Fibroblast of mammary gland (primary cell): ENCODE data around the gene FBXL14.

Experiments used
- DNase-seq: peaks from one replicate; pipeline ENCODE4 v3.0.0-alpha.2; 2010; ENCODE audit warnings: low read depth
- H3K4me3 ChIP-seq: 2 replicates; pipeline ENCODE4 v1.5.1; 2011; ENCODE audit warnings: low read depth, mild to moderate bottlenecking, low read length, moderate library complexity; ENCODE audit not compliant: control insufficient read depth
- TF ChIP-seq, protein P1 (sequence below): conservative IDR thresholded peaks from 2 replicates; pipeline ENCODE4 v1.5.1; 2011; ENCODE audit warnings: low read depth, low read length, inconsistent platforms; ENCODE audit not compliant: control insufficient read depth, insufficient read depth

Gene FBXL14

DNA sequence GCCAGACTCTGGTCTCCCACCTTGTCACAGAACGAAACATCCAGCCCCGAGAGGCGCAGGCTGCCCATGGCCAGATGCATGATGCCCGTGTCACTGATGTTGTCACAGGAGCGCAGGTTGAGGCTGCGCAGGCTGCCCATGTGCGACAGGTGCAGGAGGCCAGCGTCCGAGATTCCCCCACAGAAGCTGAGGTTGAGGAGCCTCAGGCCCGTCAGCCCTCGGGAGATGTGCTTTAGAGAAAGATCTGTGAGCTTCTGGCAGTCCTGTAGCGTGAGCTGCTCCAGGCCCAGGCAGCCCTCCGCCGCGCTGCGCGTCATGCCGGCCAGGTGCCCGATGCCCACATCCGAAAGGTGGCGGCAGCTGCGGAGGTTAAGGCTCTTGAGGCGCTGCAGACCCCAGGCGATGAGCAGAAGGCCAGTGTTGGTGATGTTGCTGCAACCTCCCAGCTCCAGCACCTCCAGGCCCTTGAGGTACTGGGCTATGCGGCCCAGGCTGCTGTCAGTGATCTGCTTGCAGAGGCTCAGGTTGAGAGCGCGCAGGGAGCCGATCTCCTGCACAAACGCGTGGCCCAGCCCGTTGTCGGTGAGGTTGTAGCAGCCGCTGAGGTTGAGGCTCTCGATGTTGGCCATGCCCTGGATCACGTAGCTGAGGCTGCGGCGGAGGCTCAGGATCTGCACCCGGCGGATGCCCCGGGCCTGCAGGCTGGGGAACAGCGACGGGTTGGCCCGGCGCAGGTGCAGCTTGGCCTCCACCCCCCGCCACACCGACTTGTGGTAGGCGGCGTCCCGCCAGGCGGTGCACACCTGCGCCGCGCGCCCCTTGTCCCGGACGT is 991 bp downstream of the FBXL14 start:
- peak overlapping the region; percentile 64 for H3K4me3 ChIP-seq
- DNase-seq, result no peak
- TF ChIP-seq, protein P1, sequence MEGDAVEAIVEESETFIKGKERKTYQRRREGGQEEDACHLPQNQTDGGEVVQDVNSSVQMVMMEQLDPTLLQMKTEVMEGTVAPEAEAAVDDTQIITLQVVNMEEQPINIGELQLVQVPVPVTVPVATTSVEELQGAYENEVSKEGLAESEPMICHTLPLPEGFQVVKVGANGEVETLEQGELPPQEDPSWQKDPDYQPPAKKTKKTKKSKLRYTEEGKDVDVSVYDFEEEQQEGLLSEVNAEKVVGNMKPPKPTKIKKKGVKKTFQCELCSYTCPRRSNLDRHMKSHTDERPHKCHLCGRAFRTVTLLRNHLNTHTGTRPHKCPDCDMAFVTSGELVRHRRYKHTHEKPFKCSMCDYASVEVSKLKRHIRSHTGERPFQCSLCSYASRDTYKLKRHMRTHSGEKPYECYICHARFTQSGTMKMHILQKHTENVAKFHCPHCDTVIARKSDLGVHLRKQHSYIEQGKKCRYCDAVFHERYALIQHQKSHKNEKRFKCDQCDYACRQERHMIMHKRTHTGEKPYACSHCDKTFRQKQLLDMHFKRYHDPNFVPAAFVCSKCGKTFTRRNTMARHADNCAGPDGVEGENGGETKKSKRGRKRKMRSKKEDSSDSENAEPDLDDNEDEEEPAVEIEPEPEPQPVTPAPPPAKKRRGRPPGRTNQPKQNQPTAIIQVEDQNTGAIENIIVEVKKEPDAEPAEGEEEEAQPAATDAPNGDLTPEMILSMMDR, result no peak

DNA sequence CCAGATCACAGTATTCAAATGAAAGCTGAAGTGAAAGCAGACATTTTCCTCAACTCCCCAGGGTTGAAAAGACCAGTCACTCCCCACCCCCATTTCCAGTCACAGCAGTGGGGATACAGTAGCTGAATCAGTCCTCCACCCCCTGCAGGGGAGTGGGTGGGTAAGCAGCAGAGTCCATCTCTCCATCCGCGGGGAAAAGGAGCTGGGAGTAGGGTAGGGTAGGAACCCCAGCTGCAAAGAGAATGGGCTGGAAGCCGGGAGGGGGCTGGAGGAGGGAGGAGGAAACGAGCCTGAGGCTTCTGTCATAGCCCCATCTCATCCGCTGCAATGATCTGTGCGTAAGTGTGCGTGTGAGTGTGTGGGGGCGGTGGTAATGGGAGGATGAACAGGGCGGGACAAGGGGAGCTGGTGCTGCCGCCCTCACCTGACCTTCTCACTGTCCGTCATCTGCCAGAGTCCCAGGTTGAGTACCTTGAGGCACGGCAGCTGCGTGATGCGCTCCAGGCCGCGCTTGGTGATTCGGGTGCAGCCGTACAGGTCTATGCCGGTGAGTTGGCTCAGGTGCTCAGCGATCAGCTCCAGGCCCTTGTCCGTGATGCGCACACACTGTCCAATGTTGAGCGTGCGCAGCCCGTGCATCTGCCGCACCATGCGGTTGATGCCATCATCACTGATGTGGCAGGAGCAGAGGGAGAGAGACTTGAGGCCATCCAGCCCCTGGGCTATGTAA is 1.8 kb downstream of the FBXL14 start:
- peak; percentile 88 for DNase-seq
- peak overlapping the region; percentile 64 for H3K4me3 ChIP-seq
- TF ChIP-seq, protein P1, result peak; percentile 11

DNA sequence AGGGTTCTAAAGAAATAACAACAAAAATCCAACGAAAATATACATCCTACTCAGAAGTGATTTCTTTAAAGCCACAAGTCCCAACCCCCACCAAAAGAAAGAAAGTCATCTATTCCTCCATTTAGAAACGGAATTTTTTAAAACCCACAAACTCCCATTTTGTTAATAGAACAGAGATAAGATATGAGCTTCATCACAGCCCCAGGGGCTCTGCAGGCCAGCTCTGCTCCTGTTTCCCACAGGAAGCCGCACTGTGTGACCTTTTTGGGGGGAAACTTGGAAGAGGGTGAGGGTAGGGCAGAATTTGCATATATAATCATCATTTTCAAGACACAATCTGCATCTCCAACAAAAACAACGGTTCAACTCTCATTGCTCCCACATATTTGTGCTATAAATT is 2.8 kb downstream of the FBXL14 start:
- H3K4me3 ChIP-seq, result peak overlapping the region; percentile 64
- no peak for DNase-seq
- TF ChIP-seq, protein P1, result no peak

DNA sequence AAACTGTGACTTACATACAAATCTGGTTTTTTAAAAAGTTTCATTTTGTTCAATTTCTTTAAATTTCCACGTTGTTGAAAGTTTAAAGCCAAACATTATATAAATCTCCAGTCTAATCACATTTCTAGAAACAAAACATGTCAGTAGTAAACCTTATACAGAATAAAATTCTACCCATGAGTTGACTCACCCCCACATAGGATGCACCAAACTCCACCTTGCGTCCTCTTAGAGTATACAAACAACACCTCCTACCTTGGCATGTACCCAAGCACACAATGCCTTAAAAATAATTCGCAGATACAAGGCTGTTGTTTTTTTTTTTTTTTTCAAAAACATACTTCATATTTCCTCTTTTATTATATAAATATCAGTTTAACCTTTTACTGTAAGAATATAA is 3.3 kb downstream of the FBXL14 start:
- peak; percentile 73 for DNase-seq
- TF ChIP-seq, protein P1, result peak; percentile 35
- H3K4me3 ChIP-seq, result peak overlapping the region; percentile 64

DNA sequence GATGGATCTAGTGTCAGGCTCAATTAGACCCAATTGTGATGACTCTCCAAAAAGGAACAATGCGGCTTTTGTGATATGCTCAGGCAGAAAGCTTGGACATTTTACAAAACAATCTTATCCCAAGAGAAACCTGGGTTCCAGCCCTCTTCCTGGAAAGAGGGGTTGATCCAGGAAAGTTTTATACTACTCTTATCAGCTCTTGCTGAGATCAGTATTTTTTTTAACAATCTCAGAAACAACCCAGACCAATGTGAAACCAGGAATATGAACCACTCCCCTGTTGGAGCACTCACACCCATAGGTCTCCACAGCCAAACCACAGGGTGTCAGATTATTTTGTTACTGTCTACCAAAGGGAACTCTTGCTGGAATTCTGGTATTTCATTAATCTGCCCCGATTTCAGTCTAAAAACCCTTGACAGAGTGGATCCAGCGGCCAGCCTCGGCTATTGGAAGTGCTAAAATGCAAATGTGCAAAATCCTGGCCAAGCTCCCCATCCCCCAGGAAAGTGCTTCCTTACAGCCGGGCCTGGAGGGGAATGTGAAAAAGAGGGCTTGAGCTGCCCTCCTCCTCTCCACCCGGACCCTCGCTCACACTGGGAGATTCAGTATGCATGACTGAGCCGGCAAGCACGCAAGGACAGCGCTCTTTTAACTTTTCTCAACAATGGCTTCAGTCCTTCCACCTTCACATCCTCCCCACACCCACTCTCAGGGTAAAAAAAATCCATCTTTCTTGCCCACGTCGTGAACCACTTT is 4.0 kb downstream of the FBXL14 start:
- peak; percentile 62 for DNase-seq
- H3K4me3 ChIP-seq, result peak overlapping the region; percentile 37
- TF ChIP-seq, protein P1, result no peak

DNA sequence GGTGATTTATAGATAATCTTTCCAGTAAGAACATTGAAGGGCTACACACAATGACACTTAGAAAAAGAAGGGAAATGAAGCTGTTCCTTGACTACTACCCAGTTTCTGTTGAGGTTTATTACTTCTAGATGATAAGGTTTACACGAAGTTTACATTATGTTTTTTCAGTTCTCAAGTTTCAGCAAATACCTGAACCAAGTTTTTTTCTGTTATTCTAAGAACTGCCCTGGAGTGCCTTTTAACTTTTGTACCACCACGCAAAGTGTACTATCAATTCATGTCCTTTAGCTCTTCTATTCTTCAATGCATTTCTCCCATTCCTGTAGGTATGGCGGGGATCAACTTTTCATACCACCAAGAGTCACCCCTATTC is 5.8 kb downstream of the FBXL14 start:
- DNase-seq, result no peak
- TF ChIP-seq, protein P1, result no peak
- no peak overlapping the region for H3K4me3 ChIP-seq
